ENCODE measurements around the gene EYS.

Gene EYS

DNA sequence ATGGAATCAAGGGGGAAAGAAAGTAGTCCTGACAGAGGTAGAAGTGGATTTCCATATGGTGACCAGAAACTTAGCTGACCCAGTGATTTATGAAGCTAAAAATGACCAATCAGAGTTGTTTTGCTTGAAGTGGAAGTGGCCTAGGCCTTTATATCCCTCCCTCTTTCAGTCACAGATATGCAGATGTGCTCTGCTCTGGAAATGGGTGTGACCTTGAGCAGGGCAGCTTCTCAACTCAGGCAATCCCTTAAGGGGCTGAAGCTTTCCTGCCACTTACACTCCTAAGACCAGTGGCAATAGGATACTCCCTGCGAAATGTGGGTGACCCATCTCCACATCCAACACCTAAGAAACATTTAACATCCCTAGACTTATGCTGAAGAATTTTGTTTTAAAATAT is 256.6 kb downstream of the EYS start:
- TF ChIP-seq GATA2 (IDR thresholded peaks at IDR 0.05; ENCODE audit: low read depth, low read length) (no peak), GATA3 (IDR thresholded peaks at IDR 0.05; ENCODE audit: low read depth, low read length) (no peak)

DNA sequence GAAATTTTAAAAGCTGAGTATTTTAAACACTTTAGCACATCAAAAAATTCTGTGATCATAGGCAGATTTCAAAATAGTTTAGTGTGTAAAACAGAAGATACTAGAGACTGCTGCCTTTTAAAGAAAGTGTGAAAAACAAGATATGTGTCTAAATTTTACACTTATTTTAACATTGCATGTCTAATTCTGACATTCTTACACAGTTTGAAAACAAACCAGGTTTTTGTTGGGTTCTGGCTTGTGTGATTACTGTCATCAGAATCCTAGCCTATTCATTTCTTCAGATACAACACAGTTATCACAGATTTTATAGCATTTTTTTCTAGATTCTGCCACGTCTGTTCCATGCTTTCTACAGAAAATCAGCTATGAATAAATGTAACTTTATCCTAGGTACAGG is 257.1 kb downstream of the EYS start:
- TF ChIP-seq GATA3 (IDR thresholded peaks at IDR 0.05; ENCODE audit: low read depth, low read length) (no peak), GATA2 (IDR thresholded peaks at IDR 0.05; ENCODE audit: low read depth, low read length) (no peak)

DNA sequence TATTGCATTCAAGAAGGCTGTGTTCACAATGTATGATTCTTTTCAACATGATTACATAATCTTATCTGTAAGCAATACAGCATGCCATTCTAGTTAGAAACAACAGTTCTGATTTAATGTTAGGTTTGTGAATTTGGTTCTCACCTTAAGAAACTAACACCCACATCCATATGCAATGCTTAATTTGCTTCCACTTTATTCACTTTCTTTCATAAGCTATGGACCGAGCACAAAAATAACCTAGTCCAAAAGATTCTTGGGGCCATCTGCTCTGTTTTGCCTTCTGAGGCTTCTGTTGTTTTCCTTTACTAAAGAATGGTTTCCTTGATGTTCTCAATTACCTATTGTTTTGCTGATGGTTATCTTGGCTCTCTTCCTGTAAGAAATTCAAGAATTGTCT is 258.2 kb downstream of the EYS start:
- no peak for TF ChIP-seq GATA2 (IDR thresholded peaks at IDR 0.05; ENCODE audit: low read depth, low read length)

DNA sequence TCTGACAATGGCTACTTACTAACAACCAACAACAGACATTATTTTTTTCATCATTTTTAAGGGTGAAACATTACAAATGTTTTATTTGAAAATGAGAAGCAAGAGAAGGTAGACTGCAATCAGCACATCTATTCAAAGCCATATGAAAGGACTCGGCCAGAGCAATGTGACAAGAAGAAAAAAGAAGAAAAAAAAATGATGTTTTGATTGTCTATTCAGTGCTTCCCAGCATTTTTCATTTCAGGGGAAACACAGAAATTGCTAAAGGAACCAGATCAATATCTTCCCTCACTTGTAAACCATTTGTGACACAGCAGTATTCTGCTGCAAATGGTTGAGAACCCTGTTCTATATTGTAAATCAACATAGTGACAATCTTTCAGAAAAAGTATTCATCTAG is 270.7 kb downstream of the EYS start:
- no peak for TF ChIP-seq GATA3 (IDR thresholded peaks at IDR 0.05; ENCODE audit: low read depth, low read length)
- no peak for TF ChIP-seq GATA2 (IDR thresholded peaks at IDR 0.05; ENCODE audit: low read depth, low read length)

DNA sequence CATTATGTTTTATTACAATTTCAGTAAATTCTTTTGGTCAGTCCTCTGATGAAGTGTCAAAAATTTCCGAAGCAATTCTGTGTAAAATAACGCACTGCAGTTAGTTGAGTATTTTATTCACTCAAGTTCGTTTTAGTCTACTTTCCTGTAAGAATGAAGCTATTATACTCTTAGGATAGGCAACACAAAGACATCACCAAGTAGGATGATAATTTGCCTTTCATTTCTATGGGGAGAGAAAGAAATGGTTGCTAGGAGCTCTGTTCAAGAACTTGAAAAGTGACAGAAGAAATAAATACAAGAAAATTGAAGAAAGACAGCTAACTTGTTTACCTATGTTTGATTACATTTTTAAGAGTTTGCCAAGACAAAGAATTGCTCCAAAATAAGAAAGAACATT is 290.4 kb downstream of the EYS start:
- TF ChIP-seq GATA3 (IDR thresholded peaks at IDR 0.05; ENCODE audit: low read depth, low read length), result no peak
- TF ChIP-seq GATA2 (IDR thresholded peaks at IDR 0.05; ENCODE audit: low read depth, low read length), result no peak

DNA sequence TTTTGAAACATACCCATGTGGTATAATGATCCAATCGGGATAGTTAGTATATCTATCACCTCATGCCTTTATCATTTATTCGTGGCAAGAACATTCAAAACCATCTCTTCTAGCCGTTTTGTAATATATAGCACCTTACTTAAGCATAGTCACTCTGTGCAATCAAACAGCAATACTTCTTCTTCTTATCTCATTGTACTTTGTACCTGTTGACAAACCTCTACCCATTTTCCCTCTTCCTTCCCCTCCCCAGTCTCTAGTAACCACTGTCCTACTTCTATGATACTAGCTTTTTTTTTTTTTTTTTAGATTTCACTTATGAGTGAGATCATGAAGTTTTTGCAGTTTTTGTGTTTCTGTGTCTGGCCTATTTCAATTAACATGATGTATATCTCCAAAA is 296.7 kb downstream of the EYS start:
- TF ChIP-seq GATA2 (IDR thresholded peaks at IDR 0.05; ENCODE audit: low read depth, low read length) (no peak), GATA3 (IDR thresholded peaks at IDR 0.05; ENCODE audit: low read depth, low read length) (no peak)

DNA sequence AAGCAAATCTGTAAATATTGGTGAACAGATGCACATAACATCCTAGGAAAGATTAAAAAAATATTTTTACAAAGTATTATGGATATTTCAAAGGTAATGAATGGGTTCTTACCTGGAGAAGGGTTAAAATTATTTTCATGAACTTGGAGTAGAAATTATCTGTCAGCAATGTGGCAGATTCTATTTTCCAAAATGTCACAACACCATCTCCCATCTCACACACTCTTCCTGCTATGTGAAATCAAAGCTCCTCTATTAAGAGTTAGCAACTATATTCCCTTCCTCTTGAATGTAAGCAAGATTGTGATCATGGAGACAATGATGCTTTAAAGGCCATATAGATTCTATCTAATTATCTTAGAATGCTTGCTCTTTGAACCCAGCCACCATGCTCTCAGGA is 304.5 kb downstream of the EYS start:
- TF ChIP-seq GATA3 (IDR thresholded peaks at IDR 0.05; ENCODE audit: low read depth, low read length) (no peak), GATA2 (IDR thresholded peaks at IDR 0.05; ENCODE audit: low read depth, low read length) (no peak)

DNA sequence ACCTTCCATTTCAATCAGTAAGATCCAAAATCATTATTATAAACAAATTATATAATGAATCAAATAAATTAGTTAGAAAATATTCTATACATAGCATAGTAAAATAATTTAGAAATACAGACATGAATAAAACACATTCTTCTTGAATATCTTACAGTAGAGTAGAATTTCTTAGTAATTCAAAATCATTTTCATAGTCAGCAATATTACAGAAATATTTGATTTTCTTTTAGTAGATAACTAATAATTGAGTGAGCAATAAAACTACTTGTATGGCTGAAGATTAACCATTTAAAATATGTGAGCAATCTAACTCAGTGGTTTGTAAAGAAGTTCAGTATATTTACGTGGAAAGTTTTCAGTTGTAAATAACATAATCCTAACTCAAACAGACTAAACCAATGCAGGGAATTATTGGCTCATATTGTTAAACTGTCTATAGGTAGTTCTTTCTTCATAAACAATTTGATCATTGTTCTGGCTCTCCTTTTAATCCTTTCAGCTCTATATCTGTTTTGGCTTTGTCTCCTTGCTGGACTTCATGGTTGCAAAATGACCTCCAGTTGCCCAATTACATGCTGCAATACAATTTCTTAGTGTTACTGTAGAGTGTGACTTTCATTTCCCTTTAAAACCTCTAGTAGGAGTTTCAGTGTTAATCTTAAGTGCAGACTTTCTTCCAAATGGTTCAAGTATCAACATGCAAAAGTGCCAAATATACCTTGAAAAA is 307.5 kb downstream of the EYS start:
- TF ChIP-seq GATA2 (IDR thresholded peaks at IDR 0.05; ENCODE audit: low read depth, low read length), result no peak
- TF ChIP-seq GATA3 (IDR thresholded peaks at IDR 0.05; ENCODE audit: low read depth, low read length), result no peak

DNA sequence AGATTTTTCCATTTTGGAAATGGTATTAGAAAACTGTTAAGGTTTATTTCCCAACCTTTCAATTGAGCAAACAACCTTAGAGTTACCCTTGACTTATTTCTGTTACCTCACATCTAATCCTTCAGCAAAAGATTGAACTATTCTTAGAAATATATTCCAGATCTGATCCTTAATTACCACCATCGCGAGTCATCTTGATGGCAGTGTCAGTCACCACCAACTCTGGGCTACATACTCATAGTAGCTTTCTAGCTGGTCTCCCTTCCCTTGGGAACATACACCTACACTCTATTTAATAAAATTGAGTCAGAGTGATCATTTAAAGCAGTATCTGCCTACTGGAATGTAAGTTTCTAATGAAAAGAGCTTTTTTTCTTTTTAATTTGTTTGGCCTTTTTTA is 308.2 kb downstream of the EYS start:
- TF ChIP-seq GATA3 (IDR thresholded peaks at IDR 0.05; ENCODE audit: low read depth, low read length) (no peak), GATA2 (IDR thresholded peaks at IDR 0.05; ENCODE audit: low read depth, low read length) (no peak)

DNA sequence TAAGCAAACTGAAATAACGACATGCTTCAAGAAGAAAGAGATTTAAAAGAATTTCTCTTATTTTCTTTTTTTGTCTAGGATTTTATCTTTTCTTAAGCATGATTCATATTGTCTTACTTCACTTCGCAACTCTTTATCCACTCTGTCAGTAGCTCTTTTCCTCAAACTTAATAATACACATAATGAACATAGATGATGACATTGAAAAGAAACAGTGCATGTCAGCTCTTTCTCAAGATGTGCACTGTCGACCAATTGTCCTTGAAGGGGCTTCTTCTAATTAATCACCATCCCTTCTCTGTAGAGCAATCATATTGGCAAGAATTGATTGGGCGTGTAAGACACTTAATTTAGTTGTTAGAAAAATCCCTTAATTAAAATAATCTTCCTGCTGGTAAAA is 356.5 kb downstream of the EYS start:
- no peak for TF ChIP-seq GATA3 (IDR thresholded peaks at IDR 0.05; ENCODE audit: low read depth, low read length)
- TF ChIP-seq GATA2 (IDR thresholded peaks at IDR 0.05; ENCODE audit: low read depth, low read length), result no peak

DNA sequence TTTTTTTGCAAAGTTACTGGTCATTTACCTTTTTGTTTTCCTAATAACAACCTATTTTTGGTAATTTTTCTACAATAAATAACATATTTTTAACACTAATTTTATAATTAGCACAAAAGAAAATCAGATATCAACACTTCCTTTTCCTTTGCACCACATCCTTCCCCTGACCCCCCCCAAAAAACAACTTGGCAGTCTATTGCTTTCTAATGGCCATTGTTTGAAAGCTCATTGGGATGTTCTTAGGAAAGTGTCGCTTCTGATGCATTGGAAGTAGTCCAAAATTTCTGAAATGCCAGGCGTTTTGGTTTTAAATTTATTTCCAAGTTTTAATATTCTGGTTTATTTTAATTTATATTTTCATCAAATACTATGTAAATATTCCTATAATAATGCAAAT is 407.8 kb downstream of the EYS start:
- TF ChIP-seq GATA2 (IDR thresholded peaks at IDR 0.05; ENCODE audit: low read depth, low read length), result no peak
- no peak for TF ChIP-seq GATA3 (IDR thresholded peaks at IDR 0.05; ENCODE audit: low read depth, low read length)

DNA sequence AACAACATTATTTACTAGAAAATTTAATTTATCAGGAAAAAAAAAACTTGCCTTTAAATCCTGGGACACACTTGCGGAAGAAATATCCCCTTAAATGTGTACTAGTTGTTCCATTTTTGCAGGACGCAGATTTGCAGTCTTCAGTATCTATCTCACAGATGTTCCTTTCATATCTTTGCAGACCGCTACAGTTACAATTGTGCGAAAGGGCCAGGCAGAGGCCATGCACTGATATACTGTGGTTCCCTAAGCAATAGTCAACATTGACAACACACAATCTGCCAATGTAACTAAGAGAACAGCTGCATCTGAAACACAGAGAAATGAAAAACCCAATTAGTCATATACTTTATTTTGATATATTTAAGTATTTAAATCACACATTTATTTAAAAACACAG is 411.2 kb downstream of the EYS start:
- TF ChIP-seq GATA3 (IDR thresholded peaks at IDR 0.05; ENCODE audit: low read depth, low read length), result no peak
- no peak for TF ChIP-seq GATA2 (IDR thresholded peaks at IDR 0.05; ENCODE audit: low read depth, low read length)

DNA sequence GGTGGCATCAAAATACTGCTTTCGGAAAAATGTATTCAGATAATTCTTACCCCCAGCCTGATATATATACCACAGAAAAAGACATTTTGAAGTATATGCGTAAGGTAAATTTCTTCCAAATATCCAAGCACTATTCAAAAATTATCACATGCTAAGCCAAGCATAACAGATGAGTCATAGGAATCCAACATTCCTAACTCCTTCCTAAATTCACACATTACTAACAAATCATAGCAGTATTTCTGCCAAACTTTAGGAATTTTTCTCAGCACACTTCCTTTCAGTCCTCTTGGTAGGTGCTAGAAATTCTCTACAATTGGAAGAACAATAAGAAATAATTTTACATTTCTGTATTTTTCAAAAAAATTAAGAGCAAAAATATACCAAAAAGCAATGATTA is 417.5 kb downstream of the EYS start:
- TF ChIP-seq GATA2 (IDR thresholded peaks at IDR 0.05; ENCODE audit: low read depth, low read length), result no peak
- no peak for TF ChIP-seq GATA3 (IDR thresholded peaks at IDR 0.05; ENCODE audit: low read depth, low read length)

DNA sequence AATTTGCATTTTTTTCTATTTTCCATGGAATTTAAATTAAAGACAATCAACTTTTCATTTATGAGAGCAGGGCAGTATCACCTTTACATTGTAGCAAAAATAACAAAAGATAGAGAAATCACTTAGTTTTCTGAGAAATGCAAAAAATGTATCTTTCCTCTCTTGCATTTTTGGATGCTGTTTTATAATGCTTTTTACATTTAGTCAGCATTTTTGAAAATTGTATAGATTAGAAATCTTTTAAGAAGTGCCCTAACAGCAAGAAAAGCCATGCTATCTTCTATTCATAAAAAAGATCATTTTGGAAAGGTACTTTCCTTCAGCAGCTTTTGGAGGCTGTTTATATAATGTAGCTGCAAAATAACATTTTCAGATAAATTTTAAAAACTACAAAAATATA is 421.8 kb downstream of the EYS start:
- TF ChIP-seq GATA3 (IDR thresholded peaks at IDR 0.05; ENCODE audit: low read depth, low read length) (no peak), GATA2 (IDR thresholded peaks at IDR 0.05; ENCODE audit: low read depth, low read length) (no peak)

DNA sequence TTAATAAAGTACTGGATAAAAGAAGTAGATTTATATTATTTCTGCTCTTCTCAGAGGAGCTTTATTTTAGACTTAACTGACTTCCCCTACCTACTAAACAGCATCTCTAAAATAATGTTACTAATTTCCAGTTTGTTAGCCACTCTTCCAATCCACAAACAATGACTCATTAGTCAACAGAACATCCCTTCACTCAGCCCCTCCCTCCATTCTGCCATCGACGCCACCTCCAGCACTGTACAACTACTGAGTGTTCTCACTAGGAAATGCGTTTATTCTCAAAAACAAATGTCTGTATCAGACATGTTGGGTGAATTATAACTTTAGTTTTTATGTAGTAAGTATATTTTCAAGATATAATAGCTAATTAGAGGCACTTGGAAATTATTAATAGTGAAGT is 427.0 kb downstream of the EYS start:
- TF ChIP-seq GATA3 (IDR thresholded peaks at IDR 0.05; ENCODE audit: low read depth, low read length), result no peak
- TF ChIP-seq GATA2 (IDR thresholded peaks at IDR 0.05; ENCODE audit: low read depth, low read length), result no peak

DNA sequence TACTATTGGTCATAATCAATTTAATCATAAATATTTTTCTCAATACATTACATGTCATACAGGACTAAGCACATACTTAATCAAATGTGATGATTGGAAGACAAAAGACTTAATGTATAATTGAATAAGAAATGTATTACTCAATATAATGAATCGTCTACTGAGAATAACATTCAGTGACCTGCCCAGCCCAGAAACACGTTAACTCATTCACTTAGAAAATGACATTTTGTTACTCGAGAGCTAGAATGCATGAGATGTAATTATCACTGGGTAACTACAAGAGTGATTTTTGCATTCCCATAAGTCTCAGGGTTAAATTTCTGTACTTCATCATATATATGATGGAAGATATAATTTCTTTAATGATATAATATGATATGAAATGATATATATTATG is 444.8 kb downstream of the EYS start:
- TF ChIP-seq GATA2 (IDR thresholded peaks at IDR 0.05; ENCODE audit: low read depth, low read length) (no peak), GATA3 (IDR thresholded peaks at IDR 0.05; ENCODE audit: low read depth, low read length) (no peak)

Measured in SH-SY5Y (cell line).